GM23338 (cell line): Measurements from ENCODE around the gene PGBD5. TPM values are rescaled to one million over a fixed set of nuclear protein-coding genes. Genes with fewer than 3 reads are reported as not detected.

Source experiments
- ATAC-seq: fragments of 200-7000 bp; cut with Tn5 transposase; 3 replicates; pipeline ENCODE4 v1.9.1; 2020
- DNase-seq: peaks from one replicate; pipeline ENCODE4 v3.0.0-alpha.2; 2015; ENCODE audit warnings: low spot score
- H2AFZ ChIP-seq: fragments of 200-600 bp; sonication (generic); 2 replicates; pipeline ENCODE4 v1.8.0; 2016; ENCODE audit warnings: antibody characterized with exemption, mild to moderate bottlenecking, moderate library complexity
- H3F3A ChIP-seq: fragments of 200-600 bp; sonication (generic); replicated peaks from 2 replicates; pipeline ENCODE4 v1.8.0; 2017; ENCODE audit warnings: antibody characterized with exemption, mixed run types, low read depth
- H3K27ac ChIP-seq: fragments of 200-600 bp; sonication (generic); 2 replicates; pipeline ENCODE4 v1.6.1; 2016; ENCODE audit warnings: low read depth
- H3K27me3 ChIP-seq: fragments of 200-600 bp; sonication (generic); 2 replicates; pipeline ENCODE4 v1.8.0; 2016; ENCODE audit warnings: mild to moderate bottlenecking, mixed run types, moderate library complexity; ENCODE audit not compliant: insufficient read depth
- H3K36me3 ChIP-seq: fragments of 200-600 bp; sonication (generic); 2 replicates; pipeline ENCODE4 v1.8.0; 2016; ENCODE audit warnings: mild to moderate bottlenecking; ENCODE audit not compliant: insufficient read depth
- H3K4me1 ChIP-seq: fragments of 200-600 bp; sonication (generic); 2 replicates; pipeline ENCODE4 v1.8.0; 2016; ENCODE audit warnings: mild to moderate bottlenecking, moderate library complexity; ENCODE audit not compliant: insufficient read depth
- H3K4me2 ChIP-seq: fragments of 200-600 bp; sonication (generic); 2 replicates; pipeline ENCODE4 v1.7.1; 2017; ENCODE audit warnings: mixed run types
- H3K4me3 ChIP-seq: fragments of 200-600 bp; sonication (generic); 2 replicates; pipeline ENCODE4 v1.6.1; 2016; ENCODE audit warnings: mixed run types
- H3K79me2 ChIP-seq: fragments of 200-600 bp; sonication (generic); replicated peaks from 2 replicates; pipeline ENCODE4 v1.8.0; 2017; ENCODE audit warnings: mild to moderate bottlenecking; ENCODE audit not compliant: insufficient read depth
- H3K9me2 ChIP-seq: fragments of 200-600 bp; sonication (generic); 2 replicates; pipeline ENCODE4 v1.8.0; 2017; ENCODE audit not compliant: insufficient read depth
- H4K20me1 ChIP-seq: fragments of 200-600 bp; sonication (generic); replicated peaks from 2 replicates; pipeline ENCODE4 v1.8.0; 2017; ENCODE audit warnings: mild to moderate bottlenecking; ENCODE audit not compliant: insufficient read depth
- H3K27ac Mint-ChIP-seq: 2 replicates; pipeline ENCODE4 v1.8.0; 2020; ENCODE audit warnings: inconsistent platforms, mild to moderate bottlenecking, moderate library complexity, mixed read lengths
- H3K27me3 Mint-ChIP-seq: 3 replicates; pipeline ENCODE4 v1.8.0; 2022; ENCODE audit warnings: low read depth, mild to moderate bottlenecking, moderate library complexity, mixed read lengths, inconsistent platforms; ENCODE audit not compliant: insufficient read depth, poor library complexity
- H3K36me3 Mint-ChIP-seq: 3 replicates; pipeline ENCODE4 v1.8.0; 2021; ENCODE audit warnings: low read depth, mild to moderate bottlenecking, inconsistent platforms, moderate library complexity, mixed read lengths
- H3K4me1 Mint-ChIP-seq: 3 replicates; pipeline ENCODE4 v1.8.0; 2020; ENCODE audit warnings: mild to moderate bottlenecking, inconsistent platforms, mixed read lengths
- H3K4me3 Mint-ChIP-seq: 3 replicates; pipeline ENCODE4 v1.8.0; 2021; ENCODE audit warnings: moderate library complexity, mild to moderate bottlenecking, inconsistent platforms, mixed read lengths
- H3K9me3 Mint-ChIP-seq: 3 replicates; pipeline ENCODE4 v1.8.0; 2020; ENCODE audit warnings: moderate library complexity, mild to moderate bottlenecking, inconsistent platforms, mixed read lengths
- ETS1 ChIP-seq: IDR thresholded peaks from 2 replicates; pipeline ENCODE4 v1.6.1; 2016; ENCODE audit warnings: antibody characterized with exemption
- EZH2phosphoT487 ChIP-seq: fragments of 200-600 bp; sonication (generic); IDR thresholded peaks from one replicate; pipeline ENCODE4 v1.8.1; 2018; ENCODE audit warnings: antibody characterized with exemption; ENCODE audit not compliant: unreplicated experiment
- JUNB ChIP-seq: IDR thresholded peaks from one replicate; pipeline ENCODE4 v1.6.1; 2016; ENCODE audit warnings: antibody characterized with exemption; ENCODE audit not compliant: unreplicated experiment
- NANOG ChIP-seq: IDR thresholded peaks from 2 replicates; pipeline ENCODE4 v1.6.1; 2016; ENCODE audit warnings: antibody characterized with exemption, borderline replicate concordance
- ZNF114 ChIP-seq: fragments of 250-450 bp; sonication (Bioruptor Pico); IDR thresholded peaks from 2 replicates; pipeline ENCODE4 v1.5.0; 2020; ENCODE audit warnings: mild to moderate bottlenecking, moderate library complexity
- ZNF331 ChIP-seq: fragments of 250-450 bp; sonication (Bioruptor Pico); IDR thresholded peaks from 2 replicates; pipeline ENCODE4 v1.5.0; 2020; ENCODE audit warnings: low read depth, mild to moderate bottlenecking, moderate library complexity
- ZNF462 ChIP-seq: fragments of 250-450 bp; sonication (Bioruptor Pico); IDR thresholded peaks from 2 replicates; pipeline ENCODE4 v1.5.0; 2020; ENCODE audit warnings: mild to moderate bottlenecking, moderate library complexity
- polyA plus RNA-seq: library from polyadenylated mRNA; unstranded; fragments of >200 nt; fragmentation: Nextera tagmentation; extraction: Ambion mirVana; gene quantifications from 2 replicates; pipeline ENCODE4 v1.2.1, GENCODE V29; 2016
- total RNA-seq: library from RNA; depleted of rRNA; stranded (reverse); fragments of >200 nt; shearing (Covaris generic); gene quantifications from 2 replicates; pipeline ENCODE4 v1.2.3, GENCODE V29; 2014
- TF ChIP-seq, protein P1 (sequence below), 2 experiments: fragments of 200-600 bp in 1 of 2; sonication (generic) in 1 of 2; conservative IDR thresholded peaks; 2 replicates each; pipeline versions ENCODE4 v1.5.1 to v1.6.1; 2016 to 2017; ENCODE audit warnings: antibody characterized with exemption in 2 of 2, low read depth in 2 of 2, mild to moderate bottlenecking in 2 of 2, moderate library complexity in 1 of 2

The PGBD5 gene
- total and polyA plus RNA-seq, 2 experiments from 2014 or later: 3.4 to 16.6 TPM

GRCh38 chr1:230280054-230280795 is 145.9 kb downstream of the PGBD5 start:
- H3K9me3 Mint-ChIP-seq: no peaks in the 10 kb centered on the region
- Histone ChIP-seq H3K27ac (no peak overlapping the region), H3K4me1 (peaks cover 15% of the 10 kb centered on the region), H3K9me2 (no peaks in the 10 kb centered on the region), H3K79me2 (no peaks in the 10 kb centered on the region), H3K4me2 (no peak overlapping the region), H2AFZ (no peak overlapping the region), H3K27me3 (no peaks in the 10 kb centered on the region), H4K20me1 (no peaks in the 10 kb centered on the region; the same call in none of the 2 replicates), H3K4me3 (no peak overlapping the region), H3F3A (peaks cover 13% of the 10 kb centered on the region), H3K36me3 (peaks cover 7% of the 10 kb centered on the region)
- TF ChIP-seq, protein P1, sequence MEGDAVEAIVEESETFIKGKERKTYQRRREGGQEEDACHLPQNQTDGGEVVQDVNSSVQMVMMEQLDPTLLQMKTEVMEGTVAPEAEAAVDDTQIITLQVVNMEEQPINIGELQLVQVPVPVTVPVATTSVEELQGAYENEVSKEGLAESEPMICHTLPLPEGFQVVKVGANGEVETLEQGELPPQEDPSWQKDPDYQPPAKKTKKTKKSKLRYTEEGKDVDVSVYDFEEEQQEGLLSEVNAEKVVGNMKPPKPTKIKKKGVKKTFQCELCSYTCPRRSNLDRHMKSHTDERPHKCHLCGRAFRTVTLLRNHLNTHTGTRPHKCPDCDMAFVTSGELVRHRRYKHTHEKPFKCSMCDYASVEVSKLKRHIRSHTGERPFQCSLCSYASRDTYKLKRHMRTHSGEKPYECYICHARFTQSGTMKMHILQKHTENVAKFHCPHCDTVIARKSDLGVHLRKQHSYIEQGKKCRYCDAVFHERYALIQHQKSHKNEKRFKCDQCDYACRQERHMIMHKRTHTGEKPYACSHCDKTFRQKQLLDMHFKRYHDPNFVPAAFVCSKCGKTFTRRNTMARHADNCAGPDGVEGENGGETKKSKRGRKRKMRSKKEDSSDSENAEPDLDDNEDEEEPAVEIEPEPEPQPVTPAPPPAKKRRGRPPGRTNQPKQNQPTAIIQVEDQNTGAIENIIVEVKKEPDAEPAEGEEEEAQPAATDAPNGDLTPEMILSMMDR (conservative IDR thresholded peaks at IDR 0.05; ENCODE audit: low read depth in 2 of 2): peak in 1 of 2 experiments; percentile 43; a peak in 3 of 4 replicates
- no peak for TF ChIP-seq JUNB
- DNase-seq: no peak
- peaks cover 14% of the 10 kb centered on the region; the same call in 2 of the 3 replicates for H3K36me3 Mint-ChIP-seq
- H3K27me3 Mint-ChIP-seq: peaks cover 13% of the 10 kb centered on the region
- peaks cover 37% of the 10 kb centered on the region for H3K4me1 Mint-ChIP-seq
- no peak overlapping the region for H3K4me3 Mint-ChIP-seq
- no peak for ATAC-seq
- no peak overlapping the region for H3K27ac Mint-ChIP-seq

DNA sequence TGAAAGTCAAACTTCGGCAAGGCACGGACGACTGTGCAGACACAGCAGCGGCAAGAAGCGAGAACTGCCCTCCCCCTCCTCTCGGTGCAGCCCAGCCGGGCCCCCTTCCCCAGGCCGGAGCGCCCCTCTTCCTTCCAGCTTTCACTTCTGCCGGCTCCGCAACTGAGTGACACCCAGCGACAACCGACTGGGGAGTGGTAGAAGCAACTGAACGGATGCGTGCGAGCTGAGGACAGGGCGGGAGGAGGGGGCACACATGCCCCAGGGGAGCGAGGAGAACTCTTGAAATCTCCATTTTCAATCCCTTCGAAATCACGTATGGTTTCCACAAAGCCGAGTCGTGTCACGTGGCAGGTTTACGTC is 146.6 kb downstream of the PGBD5 start:
- no peak for ATAC-seq
- Histone ChIP-seq H3F3A (peaks cover 18% of the 10 kb centered on the region), H3K4me1 (peaks cover 15% of the 10 kb centered on the region), H3K79me2 (no peaks in the 10 kb centered on the region), H2AFZ (no peak overlapping the region), H3K4me3 (no peak overlapping the region), H3K27me3 (no peaks in the 10 kb centered on the region), H4K20me1 (no peaks in the 10 kb centered on the region; the same call in none of the 2 replicates), H3K27ac (no peak overlapping the region), H3K36me3 (peaks cover 14% of the 10 kb centered on the region), H3K9me2 (no peaks in the 10 kb centered on the region), H3K4me2 (no peak overlapping the region)
- Mint-ChIP-seq H3K4me1 (peaks cover 37% of the 10 kb centered on the region), H3K27me3 (peaks cover 13% of the 10 kb centered on the region), H3K4me3 (no peak overlapping the region), H3K27ac (no peak overlapping the region), H3K9me3 (no peaks in the 10 kb centered on the region), H3K36me3 (peaks cover 15% of the 10 kb centered on the region; the same call in 2 of the 3 replicates)
- no peak for DNase-seq
- TF ChIP-seq ZNF331 (CRISPR knock-in tag) (no peak), NANOG (no peak), ZNF114 (CRISPR knock-in tag) (no peak), ETS1 (no peak), ZNF462 (no peak), EZH2phosphoT487 (no peak)
